DMS153 treated with DMSO at 0.1 percent for 48 hours (cell line): Measurements from ENCODE around the gene HAUS5.
A peak's percentile ranks its signal among the peaks of the same experiment; 100 is the strongest.

Source experiments
- DNase-seq: peaks from one replicate; lab custom pipeline; 2025; ENCODE audit not compliant: unreplicated experiment; lab: John Stamatoyannopoulos, UW

The HAUS5 gene

GRCh38 chr19:35607661-35608060, 4.9 kb upstream of the HAUS5 start:
- DNase-seq = no peak

GRCh38 chr19:35608251-35608650, 4.3 kb upstream of the HAUS5 start:
- DNase-seq = no peak

- DNase-seq = no peak
These were observed 2.6 kb upstream of the HAUS5 start for GRCh38 chr19:35609851-35610353.

- no peak for DNase-seq
These were observed 344 bp upstream of the HAUS5 start for GRCh38 chr19:35612224-35612558.

GRCh38 chr19:35613574-35613973, 1.0 kb downstream of the HAUS5 start:
- no peak for DNase-seq

GRCh38 chr19:35615036-35615435, 2.5 kb downstream of the HAUS5 start:
- no peak for DNase-seq

- DNase-seq = no peak
These were observed 6.3 kb downstream of the HAUS5 start for GRCh38 chr19:35618857-35619256.

- no peak for DNase-seq
These were observed 6.9 kb downstream of the HAUS5 start for GRCh38 chr19:35619290-35619923.

- DNase-seq = no peak
These were observed 7.5 kb downstream of the HAUS5 start for GRCh38 chr19:35620001-35620400.

- no peak for DNase-seq
These were observed 9.2 kb downstream of the HAUS5 start for GRCh38 chr19:35621708-35622107.

- no peak for DNase-seq
These were observed 10.2 kb downstream of the HAUS5 start for GRCh38 chr19:35622750-35623149.

GRCh38 chr19:35623327-35624010, 10.9 kb downstream of the HAUS5 start:
- no peak for DNase-seq

- DNase-seq = no peak
These were observed 15.7 kb downstream of the HAUS5 start for GRCh38 chr19:35628264-35628564.

- DNase-seq = peak; percentile 92
These were observed 16.2 kb downstream of the HAUS5 start, which contains the start of gene RBM42 for GRCh38 chr19:35628565-35629331. TSS of gene RBM42 (plus strand) at chr19:35629036. CDS start at chr19:35629154, 118 bp downstream.

GRCh38 chr19:35629332-35629633, 16.7 kb downstream of the HAUS5 start:
- DNase-seq = no peak

GRCh38 chr19:35633727-35634440, 21.3 kb downstream of the HAUS5 start:
- no peak for DNase-seq

GRCh38 chr19:35636651-35637050, 24.1 kb downstream of the HAUS5 start:
- no peak for DNase-seq

GRCh38 chr19:35637165-35637564, 24.6 kb downstream of the HAUS5 start:
- DNase-seq = no peak

GRCh38 chr19:35639321-35639639, 26.7 kb downstream of the HAUS5 start:
- no peak for DNase-seq

GRCh38 chr19:35639863-35640262, 27.3 kb downstream of the HAUS5 start:
- DNase-seq = no peak

- no peak for DNase-seq
These were observed 29.1 kb downstream of the HAUS5 start, which contains the start of gene ETV2 for GRCh38 chr19:35641515-35642151. TSS of gene ETV2 (plus strand) at chr19:35641745. CDS start at chr19:35642461, 716 bp downstream.
